ENCODE measurements around the gene MYO7A.

- TF ChIP-seq CTCF (conservative IDR thresholded peaks at IDR 0.05) = no peak
- no peak for TF ChIP-seq EZH2 (IDR thresholded peaks at IDR 0.05; ENCODE audit: low read depth)
Measured at GRCh38 chr11:77163271-77163670, 35.2 kb downstream of the MYO7A start.
